GM12873 (cell line): ENCODE results near the gene CDC42BPA.

Experiments used
- CTCF ChIP-seq: IDR thresholded peaks from 2 replicates; pipeline ENCODE4 v1.5.1; 2012; ENCODE audit warnings: low read depth, mild to moderate bottlenecking, moderate library complexity, low read length, control low read depth; ENCODE audit not compliant: insufficient read depth; ENCODE audit errors: missing control alignments

CDC42BPA gene

DNA sequence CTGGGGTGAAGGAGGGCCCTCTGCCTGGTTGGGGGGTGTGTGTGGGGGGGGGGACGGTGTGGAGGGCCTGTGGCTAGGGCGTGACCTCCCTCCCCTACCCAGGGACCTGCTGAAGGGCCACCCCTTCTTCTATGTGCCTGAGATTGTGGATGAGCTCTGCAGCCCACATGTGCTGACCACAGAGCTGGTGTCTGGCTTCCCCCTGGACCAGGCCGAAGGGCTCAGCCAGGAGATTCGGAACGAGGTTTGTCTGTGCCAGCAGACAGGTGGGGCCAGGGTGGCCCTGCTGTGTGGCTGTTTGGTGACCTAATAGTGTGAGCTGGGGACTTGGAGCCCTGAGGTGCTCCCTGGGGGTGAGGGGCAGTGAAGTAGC lies 334.3 kb downstream of the CDC42BPA start:
- TF ChIP-seq CTCF: no peak

GRCh38 chr1:226983247-226983991 lies 334.9 kb downstream of the CDC42BPA start:
- TF ChIP-seq CTCF: no peak

- no peak for TF ChIP-seq CTCF
Measured at GRCh38 chr1:226982451-226983177, 335.7 kb downstream of the CDC42BPA start.

- no peak for TF ChIP-seq CTCF
Measured at GRCh38 chr1:226981838-226982237, 336.5 kb downstream of the CDC42BPA start.

DNA sequence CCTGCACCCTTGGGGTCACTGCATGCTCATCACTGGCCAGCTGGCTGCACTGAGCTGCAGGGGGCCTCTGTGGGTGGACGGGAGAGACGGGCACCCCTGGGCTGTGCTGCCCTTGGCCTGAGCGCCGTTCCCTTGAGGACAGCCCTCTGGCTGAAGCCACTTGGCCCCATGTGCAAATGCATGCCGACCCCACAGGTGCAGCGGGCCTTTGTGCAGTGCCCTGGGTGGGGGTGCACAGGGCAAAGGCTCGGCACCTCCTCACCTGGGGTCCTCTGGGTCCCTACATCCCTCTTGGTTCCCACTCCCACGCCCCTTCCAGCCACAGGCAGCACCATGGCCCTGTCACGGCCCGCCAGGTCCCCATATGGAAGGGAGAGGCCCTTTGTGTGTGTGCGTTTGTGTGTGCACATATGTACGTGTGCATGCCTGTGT lies 336.9 kb downstream of the CDC42BPA start:
- TF ChIP-seq CTCF: no peak

- no peak for TF ChIP-seq CTCF
Measured at GRCh38 chr1:226980565-226981385, 337.5 kb downstream of the CDC42BPA start.

DNA sequence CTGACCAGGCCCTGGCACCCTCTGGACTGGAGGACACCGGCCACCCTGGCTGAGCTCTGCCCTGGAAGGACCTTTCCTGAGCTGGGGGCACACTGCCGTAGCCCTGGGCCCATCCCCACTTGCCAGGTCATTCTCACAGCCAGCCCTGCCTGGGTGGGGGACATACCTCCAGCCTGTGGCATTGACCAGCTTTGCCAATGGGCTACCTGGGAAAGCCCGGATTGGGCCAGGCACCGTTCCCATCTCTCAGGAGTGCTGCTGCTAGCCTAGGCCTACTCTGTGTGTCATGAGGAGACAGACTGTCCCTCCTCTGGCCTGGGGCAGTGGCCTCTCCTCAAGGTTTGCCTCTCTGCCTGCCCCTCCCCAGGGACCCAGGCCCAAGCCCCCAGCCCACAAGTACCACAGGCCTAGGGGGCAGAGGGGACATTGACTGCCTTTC lies 338.2 kb downstream of the CDC42BPA start:
- no peak for TF ChIP-seq CTCF
